Body of pancreas (tissue), 4 donors: Measurements from ENCODE around the gene C1orf35.

Experiments used
- CTCF ChIP-seq, 7 experiments: fragments of 450-650 bp in 4 of 7; fragments of 200-600 bp in 3 of 7; sonication (generic) in 3 of 7; IDR thresholded peaks; one replicate each; pipeline ENCODE4 v1.5.1; 2016 to 2019; ENCODE audit warnings: antibody characterized with exemption in 7 of 7
- POLR2A ChIP-seq, 3 donors: fragments of 450-650 bp; IDR thresholded peaks; one replicate each; pipeline ENCODE4 v1.6.1; 2016; ENCODE audit warnings: antibody characterized with exemption in 3 of 3, mild to moderate bottlenecking in 2 of 3

DNA sequence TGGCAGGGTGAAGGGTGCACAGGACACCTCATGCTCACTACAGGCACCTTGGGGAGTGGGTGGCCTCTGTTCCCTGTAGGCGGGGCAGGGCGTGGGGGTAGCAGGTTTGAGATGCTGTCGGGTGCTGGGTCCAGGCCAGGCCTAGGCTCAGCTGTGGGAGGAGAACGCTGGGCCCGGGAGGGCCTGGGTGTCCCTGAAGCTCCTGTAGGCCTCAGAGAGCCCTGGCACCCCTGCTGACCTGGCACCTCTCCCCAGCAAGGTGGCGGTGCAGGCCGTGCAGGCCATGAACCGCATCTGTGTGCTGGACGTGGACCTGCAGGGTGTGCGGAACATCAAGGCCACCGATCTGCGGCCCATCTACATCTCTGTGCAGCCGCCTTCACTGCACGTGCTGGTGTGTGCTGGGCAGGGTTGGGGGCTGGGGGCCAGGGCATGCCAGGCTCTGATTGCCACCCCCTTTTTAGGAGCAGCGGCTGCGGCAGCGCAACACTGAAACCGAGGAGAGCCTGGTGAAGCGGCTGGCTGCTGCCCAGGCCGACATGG, 44.1 kb upstream of the C1orf35 start:
- TF ChIP-seq CTCF (IDR thresholded peaks at IDR 0.05) (no peak), POLR2A (IDR thresholded peaks at IDR 0.05) (no peak)
